Measurements from ENCODE around the gene ASIC1. TPM values are rescaled to one million over a fixed set of nuclear protein-coding genes. Genes with fewer than 3 reads are reported as not detected.
A peak's percentile ranks its signal among the peaks of the same experiment; 100 is the strongest.

ASIC1 gene
- total and polyA plus RNA-seq, 2 of the 4 experiments (the other 2 are of a cell fraction), result 1.6 to 9.9 TPM

GRCh38 chr12:50016501-50017475 is 40.6 kb upstream of the ASIC1 start:
- CTCF ChIA-PET, result interaction anchor here (0.9 to 3.3 kb wide), 4 partner anchors 22 to 252 kb away, joined by 3 to 12 read pairs (median 3); no protein-coding TSS in a partner anchor
- in situ Hi-C loops (cut with MboI; ENCODE audit: low sequenced_read_pairs), result no loop called here
- no TSS peak for BruUV-seq (replicated peaks)

More at GRCh38 chr12:50016501-50017475, 40.6 kb upstream of the ASIC1 start:
- Histone ChIP-seq H3K27ac (ENCODE audit: insufficient read depth, low read length) (peak overlapping the region; percentile 66; the same call in 1 of the 2 replicates), H2AFZ (replicated peaks; ENCODE audit: low read length, poor library complexity) (peak overlapping the region; percentile 12), H3K18ac (ENCODE audit: low read depth, low read length) (peak overlapping the region; percentile 76), H4K5ac (ENCODE audit: low read depth, low read length) (peak overlapping the region; percentile 57; the same call in 1 of the 2 replicates), H3K27me3 (ENCODE audit: control insufficient read depth, insufficient read depth, low read length) (no peaks in the 10 kb centered on the region), H2BK5ac (ENCODE audit: low read depth, low read length, poor library complexity, severe bottlenecking) (peak overlapping the region; percentile 84), H3K4me1 (ENCODE audit: control insufficient read depth, insufficient read depth, low read length) (peaks cover 6% of the 10 kb centered on the region), H3K14ac (replicated peaks; ENCODE audit: low read depth, low read length) (peak overlapping the region; percentile 41), H2BK120ac (ENCODE audit: low read depth, low read length) (peak overlapping the region; percentile 12; the same call in 1 of the 2 replicates), H2AK9ac (replicated peaks; ENCODE audit: low read depth, low read length, poor library complexity) (no peak overlapping the region), H3K9me3 (ENCODE audit: control insufficient read depth, insufficient read depth, low read length) (no peaks in the 10 kb centered on the region), H4K20me1 (ENCODE audit: insufficient read depth, low read length) (no peaks in the 10 kb centered on the region; the same call in none of the 2 replicates), H3K4me2 (ENCODE audit: low read depth, low read length) (peak overlapping the region; percentile 97), H4K8ac (ENCODE audit: low read depth in 2 of 2, low read length in 2 of 2) (peak overlapping the region in 1 of 2 experiments; percentile 92; a peak in 2 of 4 replicates), H3K4me3 (ENCODE audit: insufficient read depth, low read depth, low read length) (peak overlapping the region; percentile 35; the same call in 1 of the 2 replicates), H3K56ac (ENCODE audit: extremely low read depth, insufficient read depth, low read length) (no peak overlapping the region), H3K4ac (ENCODE audit: low read depth, low read length) (peak overlapping the region; percentile 16; the same call in 1 of the 2 replicates), H3K9me1 (ENCODE audit: insufficient read depth, low read length) (peaks cover 4% of the 10 kb centered on the region; the same call in 1 of the 2 replicates), H3K23ac (ENCODE audit: low read depth, low read length) (peak overlapping the region; percentile 75; the same call in 1 of the 2 replicates), H3K9ac (ENCODE audit: low read depth, low read length) (peak overlapping the region; percentile 63; the same call in 1 of the 2 replicates), H2BK15ac (ENCODE audit: low read depth, low read length) (no peak overlapping the region; the same call in 2 of the 3 replicates), H2AK5ac (ENCODE audit: low read depth, low read length) (no peak overlapping the region), H4K91ac (ENCODE audit: insufficient read depth, low read depth, low read length) (no peak overlapping the region), H3K36me3 (ENCODE audit: control insufficient read depth, insufficient read depth, low read length) (0 out of 2 replicates have a peak, but pooled peaks cover 3% of the 10 kb centered on the region), H2BK20ac (ENCODE audit: low read depth, low read length) (0 out of 2 replicates have a peak overlapping the region, but pooled peaks have one; percentile 17), H3K79me1 (ENCODE audit: low read depth in 1 of 2, low read length in 2 of 2) (peaks cover 15 to 40% of the 10 kb centered on the region in 2 experiments)
- POLR2A ChIA-PET (ENCODE audit: unreplicated experiment), result interaction anchor here (1.0 kb wide), 1 partner anchor 8 kb away, joined by 5 read pairs; the partner anchor contains the start of gene RACGAP1
- ATAC-seq (ENCODE audit: low read depth), result peak; percentile 74
- dilution Hi-C loops (cut with HindIII; ENCODE audit: low sequenced_read_pairs, unreplicated experiment), result no loop called here
- TF ChIP-seq CEBPB (IDR thresholded peaks at IDR 0.05; ENCODE audit: low read depth, low read length) (peak; percentile 55), MAFK (IDR thresholded peaks at IDR 0.05; ENCODE audit: low read depth, low read length) (peak; percentile 94), CHD1 (IDR thresholded peaks at IDR 0.05; ENCODE audit: low read depth, low read length) (no peak), FOS (IDR thresholded peaks at IDR 0.05; ENCODE audit: low read depth, low read length) (0 out of 2 replicates have a peak, but pooled peaks have one; percentile 14), NFE2L2 (IDR thresholded peaks at IDR 0.05; ENCODE audit: low read depth, low read length) (peak; percentile 16; the same call in 1 of the 2 replicates)
- DNase-seq, result peak; percentile 93
- intact Hi-C loops (cut with micrococcal nuclease), result no loop called here
- WGBS, 2 experiments (ENCODE audit: extremely low coverage in 2 of 2, insufficient read length in 1 of 2), result 70% methylated on average over 3 of the region's 10 CpGs; no CpG with 5 or more reads in 1 of the 2 experiments

All from IMR-90 (cell line).